Peyer's patch (tissue), 4 donors: ENCODE measurements around the gene MAGEA3. TPM values are rescaled to one million over a fixed set of nuclear protein-coding genes. Genes with fewer than 3 reads are reported as not detected.
"Not testable (repeated sequence)": the region's sequence is repeated elsewhere in the genome, so short reads cannot be mapped to it uniquely, and the experiment has no call there.

Experiments
- DNase-seq, 3 donors: peaks; one replicate each; pipeline ENCODE4 v3.0.0-alpha.2; 2017 to 2019
- H3K27ac ChIP-seq, 4 donors: fragments of 200-600 bp; sonication (generic); one replicate each; pipeline ENCODE4 v1.5.1; 2016 to 2019
- H3K27me3 ChIP-seq, 2 donors: fragments of 200-600 bp; sonication (generic); one replicate each; pipeline ENCODE4 v1.5.1; 2019
- H3K36me3 ChIP-seq, 3 donors: fragments of 200-600 bp; sonication (generic); one replicate each; pipeline ENCODE4 v1.5.1; 2016 to 2019
- H3K4me1 ChIP-seq, 4 donors: fragments of 200-600 bp; sonication (generic); one replicate each; pipeline ENCODE4 v1.5.1; 2016 to 2019
- H3K4me3 ChIP-seq, 4 donors: fragments of 200-600 bp; sonication (generic); 1 replicate in 3 of 4; 2 replicates in 1 of 4; pipeline ENCODE4 v1.5.1; 2016 to 2019; ENCODE audit warnings: mild to moderate bottlenecking in 1 of 4
- H3K9me3 ChIP-seq, 4 donors: fragments of 200-600 bp; sonication (generic); one replicate each; pipeline ENCODE4 v1.5.1; 2016 to 2019; ENCODE audit warnings: mild to moderate bottlenecking in 1 of 4
- POLR2A ChIP-seq, 2 donors: fragments of 450-650 bp; IDR thresholded peaks; one replicate each; pipeline ENCODE4 v1.5.1; 2017; ENCODE audit warnings: antibody characterized with exemption in 2 of 2, mild to moderate bottlenecking in 2 of 2, moderate library complexity in 2 of 2
- total RNA-seq, 4 donors: library from RNA; depleted of rRNA; stranded (reverse); fragments of >200 nt; gene quantifications; one replicate each; pipeline ENCODE4 v1.1.0, GENCODE V29; 2016
- TF ChIP-seq, protein P1 (sequence below), 6 experiments: fragments of 450-650 bp in 4 of 6; fragments of 200-600 bp in 2 of 6; sonication (generic) in 1 of 6; IDR thresholded peaks; one replicate each; pipeline ENCODE4 v1.5.1; 2017 to 2019; ENCODE audit warnings: antibody characterized with exemption in 6 of 6, mild to moderate bottlenecking in 3 of 6, moderate library complexity in 1 of 6

MAGEA3 gene
- total RNA-seq, 4 donors from 2014 or later = not detected

DNA sequence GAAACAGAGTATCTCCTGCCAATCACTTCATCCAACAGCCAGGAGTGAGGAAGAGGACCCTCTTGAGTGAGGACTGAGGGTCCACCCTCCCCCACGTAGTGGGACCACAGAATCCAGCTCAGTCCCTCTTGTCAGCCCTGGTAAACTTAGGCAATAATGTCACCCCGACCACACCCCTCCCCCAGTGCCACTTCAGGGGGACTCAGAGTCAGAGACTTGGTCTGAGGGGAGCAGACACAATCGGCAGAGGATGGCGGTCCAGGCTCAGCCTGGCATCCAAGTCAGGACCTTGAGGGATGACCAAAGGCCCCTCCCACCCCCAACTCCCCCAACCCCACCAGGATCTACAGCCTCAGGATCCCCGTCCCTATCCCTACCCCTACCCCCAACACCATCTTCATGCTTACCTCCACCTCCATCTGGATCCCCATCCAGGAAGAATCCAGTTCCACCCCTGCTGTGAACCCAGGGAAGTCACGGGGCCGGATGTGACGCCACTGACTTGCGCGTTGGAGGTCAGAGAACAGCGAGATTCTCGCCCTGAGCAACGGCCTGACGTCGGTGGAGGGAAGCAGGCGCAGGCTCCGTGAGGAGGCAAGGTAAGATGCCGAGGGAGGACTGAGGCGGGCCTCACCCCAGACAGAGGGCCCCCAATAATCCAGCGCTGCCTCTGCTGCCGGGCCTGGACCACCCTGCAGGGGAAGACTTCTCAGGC lies 34.8 kb downstream of the MAGEA3 start, which contains the start of the genes CSAG1 and MAGEA12:
Gene CSAG1, minus strand, starts transcription at position 461 of the 715 bp plus-strand sequence. CDS start 1,261 bp downstream, outside the sequence.
Gene MAGEA12, plus strand, starts transcription at position 497 of the 715 bp plus-strand sequence. CDS start 2,405 bp downstream, outside the sequence.
- DNase-seq = peak in 1 of 3 donors; percentile 22
- Histone ChIP-seq H3K4me3 (no peak within 1 kb of the TSS), H3K4me1 (no peaks in the 10 kb centered on the region), H3K9me3 (no peaks in the 10 kb centered on the region), H3K36me3 (no peaks in the 10 kb centered on the region), H3K27me3 (no peaks in the 10 kb centered on the region), H3K27ac (no peak within 1 kb of the TSS)
- TF ChIP-seq POLR2A (IDR thresholded peaks at IDR 0.05) = no peak
- TF ChIP-seq, protein P1, sequence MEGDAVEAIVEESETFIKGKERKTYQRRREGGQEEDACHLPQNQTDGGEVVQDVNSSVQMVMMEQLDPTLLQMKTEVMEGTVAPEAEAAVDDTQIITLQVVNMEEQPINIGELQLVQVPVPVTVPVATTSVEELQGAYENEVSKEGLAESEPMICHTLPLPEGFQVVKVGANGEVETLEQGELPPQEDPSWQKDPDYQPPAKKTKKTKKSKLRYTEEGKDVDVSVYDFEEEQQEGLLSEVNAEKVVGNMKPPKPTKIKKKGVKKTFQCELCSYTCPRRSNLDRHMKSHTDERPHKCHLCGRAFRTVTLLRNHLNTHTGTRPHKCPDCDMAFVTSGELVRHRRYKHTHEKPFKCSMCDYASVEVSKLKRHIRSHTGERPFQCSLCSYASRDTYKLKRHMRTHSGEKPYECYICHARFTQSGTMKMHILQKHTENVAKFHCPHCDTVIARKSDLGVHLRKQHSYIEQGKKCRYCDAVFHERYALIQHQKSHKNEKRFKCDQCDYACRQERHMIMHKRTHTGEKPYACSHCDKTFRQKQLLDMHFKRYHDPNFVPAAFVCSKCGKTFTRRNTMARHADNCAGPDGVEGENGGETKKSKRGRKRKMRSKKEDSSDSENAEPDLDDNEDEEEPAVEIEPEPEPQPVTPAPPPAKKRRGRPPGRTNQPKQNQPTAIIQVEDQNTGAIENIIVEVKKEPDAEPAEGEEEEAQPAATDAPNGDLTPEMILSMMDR (IDR thresholded peaks at IDR 0.05) = no peak

DNA sequence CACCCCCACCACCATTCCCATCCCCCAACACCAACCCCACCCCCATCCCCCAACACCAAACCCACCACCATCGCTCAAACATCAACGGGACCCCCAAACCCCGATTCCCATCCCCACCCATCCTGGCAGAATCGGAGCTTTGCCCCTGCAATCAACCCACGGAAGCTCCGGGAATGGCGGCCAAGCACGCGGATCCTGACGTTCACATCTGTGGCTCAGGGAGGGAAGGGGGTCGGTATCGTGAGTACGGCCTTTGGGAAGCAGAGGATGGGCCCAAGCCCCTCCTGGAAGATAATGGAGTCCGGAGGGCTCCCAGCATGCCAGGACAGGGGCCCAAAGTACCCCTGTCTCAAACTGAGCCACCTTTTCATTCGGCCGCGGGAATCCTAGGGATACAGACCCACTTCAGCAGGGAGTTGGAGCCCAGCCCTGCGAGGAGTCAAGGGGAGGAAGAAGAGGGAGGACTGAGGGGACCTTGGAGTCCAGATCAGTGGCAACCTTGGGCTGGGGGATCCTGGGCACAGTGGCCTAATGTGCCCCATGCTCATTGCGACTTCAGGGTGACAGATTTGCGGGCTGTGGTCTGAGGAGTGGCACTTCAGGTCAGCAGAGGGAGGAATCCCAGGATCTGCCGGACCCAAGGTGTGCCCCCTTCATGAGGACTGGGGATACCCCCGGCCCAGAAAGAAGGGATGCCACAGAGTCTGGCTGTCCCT lies 35.7 kb downstream of the MAGEA3 start:
- H3K4me1 ChIP-seq, H3K36me3 ChIP-seq, H3K9me3 ChIP-seq, H3K27ac ChIP-seq, H3K27me3 ChIP-seq, H3K4me3 ChIP-seq: not testable (repeated sequence)
- peak in 1 of 3 donors; percentile 14 for DNase-seq

DNA sequence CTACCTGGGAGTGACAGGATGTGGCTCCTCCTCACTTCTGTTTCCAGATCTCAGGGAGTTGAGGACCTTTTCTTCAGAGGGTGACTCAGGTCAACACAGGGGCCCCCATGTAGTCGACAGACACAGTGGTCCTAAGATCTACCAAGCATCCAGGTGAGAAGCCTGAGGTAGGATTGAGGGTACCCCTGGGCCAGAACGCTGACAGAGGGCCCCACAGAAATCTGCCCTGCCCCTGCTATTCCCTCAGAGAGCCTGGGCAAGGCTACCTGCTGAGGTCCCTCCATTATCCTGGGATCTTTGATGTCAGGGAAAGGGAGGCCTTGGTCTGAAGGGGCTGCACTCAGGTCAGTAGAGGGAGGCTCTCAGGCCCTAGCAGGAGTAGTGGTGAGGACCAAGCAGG lies 36.5 kb downstream of the MAGEA3 start:
- H3K27me3 ChIP-seq = no peaks in the 10 kb centered on the region
- H3K9me3 ChIP-seq = no peaks in the 10 kb centered on the region
- H3K27ac ChIP-seq = no peak overlapping the region
- H3K36me3 ChIP-seq = no peaks in the 10 kb centered on the region
- H3K4me3 ChIP-seq = no peak overlapping the region
- TF ChIP-seq, protein P1 (IDR thresholded peaks at IDR 0.05) = no peak
- peak in 1 of 3 donors; percentile 26 for DNase-seq
- no peaks in the 10 kb centered on the region for H3K4me1 ChIP-seq

DNA sequence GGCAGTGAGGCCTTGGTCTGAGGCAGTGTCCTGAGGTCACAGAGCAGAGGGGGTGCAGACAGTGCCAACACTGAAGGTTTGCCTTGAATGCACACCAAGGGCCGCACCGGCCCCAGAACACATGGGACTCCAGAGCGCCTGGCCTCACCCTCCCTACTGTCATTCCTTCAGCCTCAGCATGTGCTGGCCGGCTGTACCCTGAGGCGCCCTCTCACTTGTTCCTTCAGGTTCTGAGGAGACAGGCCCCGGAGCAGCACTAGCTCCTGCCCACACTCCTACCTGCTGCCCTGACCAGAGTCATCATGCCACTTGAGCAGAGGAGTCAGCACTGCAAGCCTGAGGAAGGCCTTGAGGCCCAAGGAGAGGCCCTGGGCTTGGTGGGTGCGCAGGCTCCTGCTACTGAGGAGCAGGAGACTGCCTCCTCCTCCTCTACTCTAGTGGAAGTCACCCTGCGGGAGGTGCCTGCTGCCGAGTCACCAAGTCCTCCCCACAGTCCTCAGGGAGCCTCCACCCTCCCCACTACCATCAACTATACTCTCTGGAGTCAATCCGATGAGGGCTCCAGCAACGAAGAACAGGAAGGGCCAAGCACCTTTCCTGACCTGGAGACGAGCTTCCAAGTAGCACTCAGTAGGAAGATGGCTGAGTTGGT lies 37.4 kb downstream of the MAGEA3 start:
- H3K27me3 ChIP-seq = no peaks in the 10 kb centered on the region
- no peak for TF ChIP-seq POLR2A (IDR thresholded peaks at IDR 0.05)
- TF ChIP-seq, protein P1 (IDR thresholded peaks at IDR 0.05) = no peak
- no peaks in the 10 kb centered on the region for H3K36me3 ChIP-seq
- H3K4me1 ChIP-seq = no peaks in the 10 kb centered on the region
- H3K27ac ChIP-seq = no peak overlapping the region
- no peaks in the 10 kb centered on the region for H3K9me3 ChIP-seq
- no peak overlapping the region for H3K4me3 ChIP-seq
- peak in 1 of 3 donors; percentile 14 for DNase-seq

DNA sequence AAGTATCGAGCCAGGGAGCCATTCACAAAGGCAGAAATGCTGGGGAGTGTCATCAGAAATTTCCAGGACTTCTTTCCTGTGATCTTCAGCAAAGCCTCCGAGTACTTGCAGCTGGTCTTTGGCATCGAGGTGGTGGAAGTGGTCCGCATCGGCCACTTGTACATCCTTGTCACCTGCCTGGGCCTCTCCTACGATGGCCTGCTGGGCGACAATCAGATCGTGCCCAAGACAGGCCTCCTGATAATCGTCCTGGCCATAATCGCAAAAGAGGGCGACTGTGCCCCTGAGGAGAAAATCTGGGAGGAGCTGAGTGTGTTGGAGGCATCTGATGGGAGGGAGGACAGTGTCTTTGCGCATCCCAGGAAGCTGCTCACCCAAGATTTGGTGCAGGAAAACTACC lies 37.9 kb downstream of the MAGEA3 start:
- not testable (repeated sequence) for H3K4me1 ChIP-seq, H3K36me3 ChIP-seq, H3K27ac ChIP-seq, H3K9me3 ChIP-seq, H3K27me3 ChIP-seq, H3K4me3 ChIP-seq
- DNase-seq = peak in 1 of 3 donors; percentile 27

DNA sequence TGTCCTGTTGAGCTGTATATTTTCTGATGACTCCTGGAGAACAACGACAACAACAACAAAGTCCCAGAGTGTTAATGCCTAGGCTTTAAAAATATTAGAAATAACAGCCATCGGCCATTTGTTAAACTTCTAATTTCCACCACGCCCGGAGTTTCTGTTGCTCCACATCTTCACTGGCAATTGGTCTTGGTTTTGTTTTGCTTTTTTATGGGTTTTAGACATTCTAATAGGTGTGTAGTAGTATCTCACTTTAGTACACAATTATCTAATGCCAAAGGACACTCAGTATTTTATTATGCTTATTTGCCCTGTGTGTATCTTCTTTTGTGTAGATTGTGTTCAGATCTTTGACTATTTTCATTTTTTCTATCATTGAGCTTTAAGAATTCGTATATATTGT lies 40.0 kb downstream of the MAGEA3 start:
- no peak for DNase-seq
- no peaks in the 10 kb centered on the region for H3K36me3 ChIP-seq
- no peak overlapping the region for H3K4me3 ChIP-seq
- no peak for TF ChIP-seq POLR2A (IDR thresholded peaks at IDR 0.05)
- TF ChIP-seq, protein P1 (IDR thresholded peaks at IDR 0.05) = no peak
- no peaks in the 10 kb centered on the region for H3K4me1 ChIP-seq
- H3K9me3 ChIP-seq = no peaks in the 10 kb centered on the region
- no peaks in the 10 kb centered on the region for H3K27me3 ChIP-seq
- no peak overlapping the region for H3K27ac ChIP-seq

Other genes starting within 250 kb of the MAGEA3 start
- under 1 TPM in 1 of 4 donors, not detected in 3; 0.66 TPM for gene GABRA3, start 247.5 kb upstream of the MAGEA3 start, total RNA-seq
- gene GABRQ, start 60.9 kb upstream of the MAGEA3 start, total RNA-seq = not detected
- gene CSAG2, start 10.5 kb downstream of the MAGEA3 start, total RNA-seq = not detected
- gene MAGEA2B, start 15.8 kb downstream of the MAGEA3 start, total RNA-seq = not detected
- gene CSAG1, start 34.9 kb downstream of the MAGEA3 start, total RNA-seq = not detected
- gene MAGEA12, start 35.0 kb downstream of the MAGEA3 start, total RNA-seq = not detected
- not detected for gene MAGEA2, start 55.0 kb downstream of the MAGEA3 start, total RNA-seq
- not detected for gene CSAG3, start 60.4 kb downstream of the MAGEA3 start, total RNA-seq
- not detected for gene MAGEA6, start 70.9 kb downstream of the MAGEA3 start, total RNA-seq
- gene CETN2, start 132.0 kb downstream of the MAGEA3 start, total RNA-seq = 10 to 100 TPM in 1 of 4 donors, 1 to 10 TPM in 3; 5.7 to 23.1 (median 9.5) TPM
- 10 to 100 TPM; 13.2 to 77.2 (median 38.8) TPM for gene NSDHL, start 132.3 kb downstream of the MAGEA3 start, total RNA-seq
- 1 to 10 TPM in 3 of 4 donors, under 1 TPM in 1; 0.53 to 2.5 (median 1.4) TPM for gene ZNF185, start 199.3 kb downstream of the MAGEA3 start, total RNA-seq